B cell (primary cell): ENCODE data around the gene CKS2. TPM values are rescaled to one million over a fixed set of nuclear protein-coding genes. Genes with fewer than 3 reads are reported as not detected.

ENCODE experiments used
- ATAC-seq: fragments of 200-7000 bp; cut with Tn5 transposase; one replicate; pipeline ENCODE4 v1.10.0; 2021; ENCODE audit warnings: low read depth, mild to moderate bottlenecking, moderate number of reproducible peaks, moderate library complexity
- CTCF ChIA-PET: fragments of 350-600 bp; sonication (Branson Sonifier 250); formaldehyde crosslinking; loops from one replicate; lab custom pipeline; 2021; ENCODE audit warnings: antibody characterized with exemption, inconsistent platforms; lab: Charles Lee
- POLR2A ChIA-PET: fragments of 350-600 bp; sonication (Branson Sonifier 250); formaldehyde crosslinking; loops from one replicate; lab custom pipeline; 2021; ENCODE audit warnings: antibody characterized with exemption; lab: Charles Lee
- DNase-seq: peaks from one replicate; pipeline ENCODE4 v3.0.0; 2013
- H2AFZ ChIP-seq: 2 replicates; pipeline ENCODE4 v1.6.1; 2012; ENCODE audit warnings: mild to moderate bottlenecking, low read depth, low read length; ENCODE audit not compliant: insufficient read depth, poor library complexity, severe bottlenecking
- H3K27ac ChIP-seq, 2 donors: 1 replicate in 1 of 2; 2 replicates in 1 of 2; pipeline ENCODE4 v1.5.1; 2012 to 2013; ENCODE audit warnings: low read length in 2 of 2, mild to moderate bottlenecking in 2 of 2, moderate library complexity in 1 of 2
- H3K27me3 ChIP-seq, 4 experiments: fragments of 200-600 bp in 1 of 4; sonication (generic) in 1 of 4; replicated peaks in 1 of 4; 1 replicate in 2 of 4; 2 replicates in 2 of 4; pipeline versions ENCODE4 v1.6.1 to v1.7.0; 2013 to 2016; ENCODE audit warnings: low read length in 3 of 4, mild to moderate bottlenecking in 2 of 4, mixed read lengths in 1 of 4, moderate library complexity in 1 of 4; ENCODE audit not compliant: insufficient read depth in 4 of 4, control insufficient read depth in 3 of 4; ENCODE audit errors: control extremely low read depth in 1 of 4
- H3K36me3 ChIP-seq, 2 experiments: replicated peaks in 1 of 2; 1 replicate in 1 of 2; 2 replicates in 1 of 2; pipeline versions ENCODE4 v1.6.1 to v1.7.1; 2013; ENCODE audit warnings: low read length in 1 of 2; ENCODE audit not compliant: insufficient read depth in 2 of 2, control insufficient read depth in 1 of 2; ENCODE audit errors: control extremely low read depth in 1 of 2, extremely low read depth in 1 of 2
- H3K4me1 ChIP-seq, 2 donors: fragments of 200-600 bp in 1 of 2; sonication (generic) in 1 of 2; 1 replicate in 1 of 2; 2 replicates in 1 of 2; pipeline versions ENCODE4 v1.5.1 to v1.6.1; 2013 to 2017; ENCODE audit warnings: low read length in 2 of 2; ENCODE audit not compliant: control insufficient read depth in 2 of 2, insufficient read depth in 2 of 2
- H3K4me2 ChIP-seq: replicated peaks from 2 replicates; pipeline ENCODE3; 2012; ENCODE audit warnings: mild to moderate bottlenecking, low read depth, low read length; ENCODE audit not compliant: poor library complexity, severe bottlenecking
- H3K4me3 ChIP-seq, 5 experiments: fragments of 200-600 bp in 1 of 5; sonication (generic) in 1 of 5; 1 replicate in 3 of 5; 2 replicates in 2 of 5; pipeline versions ENCODE4 v1.5.1 to v1.7.0; 2011 to 2016; ENCODE audit warnings: low read length in 4 of 5, mild to moderate bottlenecking in 4 of 5, low read depth in 2 of 5, control low read depth in 1 of 5, moderate library complexity in 1 of 5; ENCODE audit not compliant: insufficient read depth in 1 of 5; ENCODE audit errors: control extremely low read depth in 1 of 5, extremely low read depth in 1 of 5
- H3K79me2 ChIP-seq: fragments of 200-600 bp; sonication (generic); one replicate; pipeline ENCODE4 v1.6.0; 2016; ENCODE audit warnings: low read length; ENCODE audit not compliant: control insufficient read depth, insufficient read depth
- H3K9ac ChIP-seq: fragments of 200-600 bp; sonication (generic); 2 replicates; pipeline ENCODE4 v1.6.1; 2017; ENCODE audit warnings: mild to moderate bottlenecking, low read length, moderate library complexity
- H3K9me3 ChIP-seq, 3 donors: one replicate each; pipeline versions ENCODE4 v1.6.1 to v1.7.1; 2013; ENCODE audit warnings: low read length in 2 of 3; ENCODE audit not compliant: control insufficient read depth in 2 of 3, insufficient read depth in 1 of 3; ENCODE audit errors: control extremely low read depth in 1 of 3
- H4K20me1 ChIP-seq: 2 replicates; pipeline ENCODE4 v1.6.0; 2012; ENCODE audit warnings: mild to moderate bottlenecking, low read length; ENCODE audit not compliant: insufficient read depth, control insufficient read depth, poor library complexity, severe bottlenecking
- H3K27ac Mint-ChIP-seq: one replicate; pipeline ENCODE4 v1.8.0; 2021; ENCODE audit warnings: mixed read lengths
- H3K27me3 Mint-ChIP-seq: one replicate; pipeline ENCODE4 v1.8.0; 2021; ENCODE audit warnings: mixed read lengths
- H3K4me1 Mint-ChIP-seq: one replicate; pipeline ENCODE4 v1.8.0; 2021; ENCODE audit warnings: mixed read lengths
- H3K4me3 Mint-ChIP-seq: one replicate; pipeline ENCODE4 v1.8.0; 2021; ENCODE audit warnings: mixed read lengths
- H3K9me3 Mint-ChIP-seq: one replicate; pipeline ENCODE4 v1.8.0; 2022; ENCODE audit warnings: mixed read lengths; ENCODE audit not compliant: insufficient read depth
- EZH2 ChIP-seq: IDR thresholded peaks from 2 replicates; pipeline ENCODE4 v1.6.1; 2012; ENCODE audit warnings: borderline replicate concordance, low read depth, mild to moderate bottlenecking, moderate library complexity, low read length; ENCODE audit not compliant: insufficient read depth, poor library complexity, severe bottlenecking
- WGBS: methylation state at CpG from one replicate; pipeline ENCODE4 v1.1.5; 2013; ENCODE audit warnings: missing lambda C conversion rate; ENCODE audit not compliant: insufficient coverage; 5-methylcytosine and 5-hydroxymethylcytosine counted together
- intact Hi-C: fragments of 100-400 bp; cut with micrococcal nuclease; formaldehyde crosslinking; loops from one replicate; pipeline ENCODE4 v1.10.0; 2022
- polyA plus RNA-seq: library from polyadenylated mRNA; depleted of rRNA; stranded (reverse); fragments of >200 nt; gene quantifications from 2 replicates; pipeline ENCODE4 v1.2.3, GENCODE V29; 2012
- total RNA-seq, 2 donors: library from RNA; stranded (reverse); fragments of 120-200 nt in 1 of 2; gene quantifications; 1 replicate in 1 of 2; 2 replicates in 1 of 2; pipeline versions ENCODE4 v1.2.3 to v1.2.4, GENCODE V29; 2013 to 2022
- TF ChIP-seq, protein P1 (sequence below): fragments of 200-600 bp; IDR thresholded peaks from one replicate; pipeline ENCODE4 v1.8.0; 2022; ENCODE audit warnings: antibody characterized with exemption, mild to moderate bottlenecking

Gene CKS2
- total and polyA plus RNA-seq, 2 donors (not counting 1 experiment from before 2014, with no cell fraction given) = 11.5 to 64.4 TPM

DNA sequence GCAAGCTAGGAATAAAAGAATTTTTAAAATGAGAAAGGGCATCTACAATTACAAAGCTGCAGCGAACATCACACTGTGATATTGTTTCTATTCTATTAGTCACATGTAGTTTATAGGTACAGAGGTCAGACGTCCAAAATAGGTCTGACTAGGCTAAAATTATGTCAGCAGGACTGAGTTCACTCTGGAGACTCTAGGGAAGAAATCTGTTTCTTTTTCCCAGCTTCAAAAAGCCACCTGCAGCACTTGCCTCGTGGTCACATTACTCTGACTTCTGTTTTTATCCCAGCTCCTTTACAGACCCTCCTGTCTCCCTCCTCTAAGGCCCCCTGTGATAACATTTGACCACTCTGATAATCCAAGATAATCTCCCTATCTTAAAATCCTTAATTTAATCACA is 5.1 kb upstream of the CKS2 start:
- Mint-ChIP-seq H3K27ac (no peak overlapping the region), H3K9me3 (no peaks in the 10 kb centered on the region), H3K27me3 (no peaks in the 10 kb centered on the region), H3K4me3 (no peak overlapping the region), H3K4me1 (peaks cover 29% of the 10 kb centered on the region)
- Histone ChIP-seq H2AFZ (no peak overlapping the region), H3K4me2 (no peak overlapping the region), H3K9ac (no peak overlapping the region), H3K9me3 (no peaks in the 10 kb centered on the region), H3K79me2 (peaks cover 4% of the 10 kb centered on the region), H3K36me3 (no peaks in the 10 kb centered on the region), H3K27me3 (no peaks in the 10 kb centered on the region), H4K20me1 (no peaks in the 10 kb centered on the region), H3K4me3 (no peak overlapping the region), H3K4me1 (peaks cover 10 to 26% of the 10 kb centered on the region in 2 donors), H3K27ac (no peak overlapping the region)
- 18% methylated on average over 1 of the region's 3 CpGs for WGBS
- ATAC-seq (no peak), DNase-seq (no peak)
- CTCF ChIA-PET = no interaction called here
- intact Hi-C loops = no loop called here
- TF ChIP-seq EZH2 = no peak
- TF ChIP-seq, protein P1, sequence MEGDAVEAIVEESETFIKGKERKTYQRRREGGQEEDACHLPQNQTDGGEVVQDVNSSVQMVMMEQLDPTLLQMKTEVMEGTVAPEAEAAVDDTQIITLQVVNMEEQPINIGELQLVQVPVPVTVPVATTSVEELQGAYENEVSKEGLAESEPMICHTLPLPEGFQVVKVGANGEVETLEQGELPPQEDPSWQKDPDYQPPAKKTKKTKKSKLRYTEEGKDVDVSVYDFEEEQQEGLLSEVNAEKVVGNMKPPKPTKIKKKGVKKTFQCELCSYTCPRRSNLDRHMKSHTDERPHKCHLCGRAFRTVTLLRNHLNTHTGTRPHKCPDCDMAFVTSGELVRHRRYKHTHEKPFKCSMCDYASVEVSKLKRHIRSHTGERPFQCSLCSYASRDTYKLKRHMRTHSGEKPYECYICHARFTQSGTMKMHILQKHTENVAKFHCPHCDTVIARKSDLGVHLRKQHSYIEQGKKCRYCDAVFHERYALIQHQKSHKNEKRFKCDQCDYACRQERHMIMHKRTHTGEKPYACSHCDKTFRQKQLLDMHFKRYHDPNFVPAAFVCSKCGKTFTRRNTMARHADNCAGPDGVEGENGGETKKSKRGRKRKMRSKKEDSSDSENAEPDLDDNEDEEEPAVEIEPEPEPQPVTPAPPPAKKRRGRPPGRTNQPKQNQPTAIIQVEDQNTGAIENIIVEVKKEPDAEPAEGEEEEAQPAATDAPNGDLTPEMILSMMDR = no peak
- POLR2A ChIA-PET = no interaction called here

DNA sequence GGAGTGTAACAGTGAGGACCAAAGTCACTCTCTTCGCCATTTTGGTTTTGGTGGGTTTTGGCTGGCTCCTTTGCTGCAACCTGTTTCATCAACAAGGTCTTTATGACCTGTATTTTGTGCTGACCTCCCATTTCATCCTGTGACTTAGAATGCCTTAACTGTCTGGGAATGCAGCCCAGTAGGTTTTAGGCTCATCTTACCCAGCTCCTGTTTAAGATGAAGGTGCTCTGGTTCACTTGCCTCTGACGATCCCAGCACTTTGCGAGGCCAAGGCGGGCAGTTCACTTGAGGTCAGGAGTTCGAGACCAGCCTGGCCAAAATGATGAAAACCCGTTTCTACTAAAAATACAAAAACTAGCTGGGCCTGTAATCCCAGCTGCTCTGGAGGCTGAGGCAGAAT is 1.8 kb upstream of the CKS2 start:
- H3K27ac Mint-ChIP-seq = peak overlapping the region; percentile 100
- H3K9ac ChIP-seq = no peak overlapping the region

More for the DNA sequence above, 1.8 kb upstream of the CKS2 start:
- 100% methylated on average over 4 of the region's 6 CpGs for whole genome bisulfite sequencing
- H3K4me2 ChIP-seq = no peak overlapping the region
- peaks cover 33% of the 10 kb centered on the region for H3K79me2 ChIP-seq
- DNase-seq = no peak
- ChIA-PET POLR2A (no interaction called here), CTCF (no interaction called here)
- H3K36me3 ChIP-seq = no peaks in the 10 kb centered on the region
- H3K4me3 ChIP-seq = no peak overlapping the region
- no peak for TF ChIP-seq EZH2
- TF ChIP-seq, protein P1 = no peak
- ATAC-seq = no peak
- Mint-ChIP-seq H3K9me3 (no peaks in the 10 kb centered on the region), H3K27me3 (no peaks in the 10 kb centered on the region), H3K4me3 (peak overlapping the region; percentile 13), H3K4me1 (peaks cover 51% of the 10 kb centered on the region)
- no peaks in the 10 kb centered on the region for H4K20me1 ChIP-seq
- no peaks in the 10 kb centered on the region for H3K9me3 ChIP-seq
- peaks cover 28 to 38% of the 10 kb centered on the region in 2 donors for H3K4me1 ChIP-seq
- H3K27me3 ChIP-seq = no peaks in the 10 kb centered on the region
- intact Hi-C loops = no loop called here
- H2AFZ ChIP-seq = peak overlapping the region; percentile 70
- H3K27ac ChIP-seq = peak overlapping the region; percentile 99 to 100
